Mucosa of descending colon (tissue), 3 donors: ENCODE measurements around the gene UGT3A2. TPM values are rescaled to one million over a fixed set of nuclear protein-coding genes. Genes with fewer than 3 reads are reported as not detected.

Source experiments
- total RNA-seq, 3 donors: library from RNA; stranded (reverse); fragmentation: NEBNext Ultra II Directional in 2 of 3; extraction: Animal tissue kit (Norgen Biotek cat#: 25700) in 2 of 3; gene quantifications; one replicate each; pipeline versions ENCODE4 v1.2.1 to v1.2.4, GENCODE V29; 2021 to 2023
- donor health status: DM: no; HTN: no; CAD: no; lungs with moderate emphysema.
- donor health status: DM: no; HTN: no; CAD: no.
- donor health status: DM: no; HTN: yes; CAD: no.

Gene UGT3A2
- total RNA-seq, 3 donors from 2014 or later, result 0.47 TPM; not detected in 2

Other genes with a start within 250 kb of the UGT3A2 start
- 10 to 100 TPM in 2 of 3 donors, 1 to 10 TPM in 1; 6.6 to 16.9 (median 10.4) TPM for gene IL7R, start 210.0 kb downstream of the UGT3A2 start, total RNA-seq
- gene CAPSL, start 128.3 kb downstream of the UGT3A2 start, total RNA-seq, result not detected
- not detected for gene UGT3A1, start 75.5 kb downstream of the UGT3A2 start, total RNA-seq
- 10 to 100 TPM; 14.8 to 18.0 (median 16.7) TPM for gene LMBRD2, start 85.0 kb upstream of the UGT3A2 start, total RNA-seq
- gene SKP2, start 85.2 kb upstream of the UGT3A2 start, total RNA-seq, result 10 to 100 TPM; 11.6 to 24.2 (median 16.5) TPM
- gene NADK2, start 175.0 kb upstream of the UGT3A2 start, total RNA-seq, result 10 to 100 TPM; 24.3 to 50.3 (median 24.8) TPM
- gene RANBP3L, start 235.0 kb upstream of the UGT3A2 start, total RNA-seq, result 1 to 10 TPM in 1 of 3 donors, under 1 TPM in 1, not detected in 1; 0.29 to 2.8 TPM